Measurements from ENCODE around the gene KRT6B.

- TF ChIP-seq CTCF (conservative IDR thresholded peaks at IDR 0.05; ENCODE audit: low read depth, low read length) (no peak), EZH2 (IDR thresholded peaks at IDR 0.05; ENCODE audit: borderline replicate concordance, low read depth, low read length, poor library complexity, severe bottlenecking) (no peak)
Observed at GRCh38 chr12:52415870-52416750, 35.8 kb downstream of the KRT6B start.
